ENCODE data around the gene BTG4. TPM values are rescaled to one million over a fixed set of nuclear protein-coding genes. Genes with fewer than 3 reads are reported as not detected.

BTG4 gene
- total and polyA plus RNA-seq, 2 experiments from 2014 or later: 0.21 to 0.31 TPM

GRCh38 chr11:111461460-111462235, 50.5 kb downstream of the BTG4 start:
- Histone ChIP-seq H3K27me3 (ENCODE audit: insufficient read depth) (no peaks in the 10 kb centered on the region), H3K4me3 (no peak overlapping the region), H3K4me1 (ENCODE audit: insufficient read depth) (no peaks in the 10 kb centered on the region), H3K4me2 (no peak overlapping the region), H3K9me2 (ENCODE audit: insufficient read depth) (no peaks in the 10 kb centered on the region), H2AFZ (no peak overlapping the region), H3K36me3 (ENCODE audit: insufficient read depth) (no peaks in the 10 kb centered on the region), H4K20me1 (replicated peaks; ENCODE audit: insufficient read depth) (no peaks in the 10 kb centered on the region), H3F3A (replicated peaks; ENCODE audit: low read depth) (no peaks in the 10 kb centered on the region), H3K79me2 (replicated peaks; ENCODE audit: insufficient read depth) (no peaks in the 10 kb centered on the region), H3K27ac (ENCODE audit: low read depth) (no peak overlapping the region)
- TF ChIP-seq EZH2phosphoT487 (IDR thresholded peaks at IDR 0.05; ENCODE audit: unreplicated experiment) (no peak), CTCF (conservative IDR thresholded peaks at IDR 0.05; ENCODE audit: low read depth in 2 of 2) (no peak), ZNF331 (CRISPR knock-in tag; IDR thresholded peaks at IDR 0.05; ENCODE audit: low read depth) (no peak), EZH2 (IDR thresholded peaks at IDR 0.05; ENCODE audit: low read depth, unreplicated experiment) (no peak)
- TF ChIP-seq, protein P1, sequence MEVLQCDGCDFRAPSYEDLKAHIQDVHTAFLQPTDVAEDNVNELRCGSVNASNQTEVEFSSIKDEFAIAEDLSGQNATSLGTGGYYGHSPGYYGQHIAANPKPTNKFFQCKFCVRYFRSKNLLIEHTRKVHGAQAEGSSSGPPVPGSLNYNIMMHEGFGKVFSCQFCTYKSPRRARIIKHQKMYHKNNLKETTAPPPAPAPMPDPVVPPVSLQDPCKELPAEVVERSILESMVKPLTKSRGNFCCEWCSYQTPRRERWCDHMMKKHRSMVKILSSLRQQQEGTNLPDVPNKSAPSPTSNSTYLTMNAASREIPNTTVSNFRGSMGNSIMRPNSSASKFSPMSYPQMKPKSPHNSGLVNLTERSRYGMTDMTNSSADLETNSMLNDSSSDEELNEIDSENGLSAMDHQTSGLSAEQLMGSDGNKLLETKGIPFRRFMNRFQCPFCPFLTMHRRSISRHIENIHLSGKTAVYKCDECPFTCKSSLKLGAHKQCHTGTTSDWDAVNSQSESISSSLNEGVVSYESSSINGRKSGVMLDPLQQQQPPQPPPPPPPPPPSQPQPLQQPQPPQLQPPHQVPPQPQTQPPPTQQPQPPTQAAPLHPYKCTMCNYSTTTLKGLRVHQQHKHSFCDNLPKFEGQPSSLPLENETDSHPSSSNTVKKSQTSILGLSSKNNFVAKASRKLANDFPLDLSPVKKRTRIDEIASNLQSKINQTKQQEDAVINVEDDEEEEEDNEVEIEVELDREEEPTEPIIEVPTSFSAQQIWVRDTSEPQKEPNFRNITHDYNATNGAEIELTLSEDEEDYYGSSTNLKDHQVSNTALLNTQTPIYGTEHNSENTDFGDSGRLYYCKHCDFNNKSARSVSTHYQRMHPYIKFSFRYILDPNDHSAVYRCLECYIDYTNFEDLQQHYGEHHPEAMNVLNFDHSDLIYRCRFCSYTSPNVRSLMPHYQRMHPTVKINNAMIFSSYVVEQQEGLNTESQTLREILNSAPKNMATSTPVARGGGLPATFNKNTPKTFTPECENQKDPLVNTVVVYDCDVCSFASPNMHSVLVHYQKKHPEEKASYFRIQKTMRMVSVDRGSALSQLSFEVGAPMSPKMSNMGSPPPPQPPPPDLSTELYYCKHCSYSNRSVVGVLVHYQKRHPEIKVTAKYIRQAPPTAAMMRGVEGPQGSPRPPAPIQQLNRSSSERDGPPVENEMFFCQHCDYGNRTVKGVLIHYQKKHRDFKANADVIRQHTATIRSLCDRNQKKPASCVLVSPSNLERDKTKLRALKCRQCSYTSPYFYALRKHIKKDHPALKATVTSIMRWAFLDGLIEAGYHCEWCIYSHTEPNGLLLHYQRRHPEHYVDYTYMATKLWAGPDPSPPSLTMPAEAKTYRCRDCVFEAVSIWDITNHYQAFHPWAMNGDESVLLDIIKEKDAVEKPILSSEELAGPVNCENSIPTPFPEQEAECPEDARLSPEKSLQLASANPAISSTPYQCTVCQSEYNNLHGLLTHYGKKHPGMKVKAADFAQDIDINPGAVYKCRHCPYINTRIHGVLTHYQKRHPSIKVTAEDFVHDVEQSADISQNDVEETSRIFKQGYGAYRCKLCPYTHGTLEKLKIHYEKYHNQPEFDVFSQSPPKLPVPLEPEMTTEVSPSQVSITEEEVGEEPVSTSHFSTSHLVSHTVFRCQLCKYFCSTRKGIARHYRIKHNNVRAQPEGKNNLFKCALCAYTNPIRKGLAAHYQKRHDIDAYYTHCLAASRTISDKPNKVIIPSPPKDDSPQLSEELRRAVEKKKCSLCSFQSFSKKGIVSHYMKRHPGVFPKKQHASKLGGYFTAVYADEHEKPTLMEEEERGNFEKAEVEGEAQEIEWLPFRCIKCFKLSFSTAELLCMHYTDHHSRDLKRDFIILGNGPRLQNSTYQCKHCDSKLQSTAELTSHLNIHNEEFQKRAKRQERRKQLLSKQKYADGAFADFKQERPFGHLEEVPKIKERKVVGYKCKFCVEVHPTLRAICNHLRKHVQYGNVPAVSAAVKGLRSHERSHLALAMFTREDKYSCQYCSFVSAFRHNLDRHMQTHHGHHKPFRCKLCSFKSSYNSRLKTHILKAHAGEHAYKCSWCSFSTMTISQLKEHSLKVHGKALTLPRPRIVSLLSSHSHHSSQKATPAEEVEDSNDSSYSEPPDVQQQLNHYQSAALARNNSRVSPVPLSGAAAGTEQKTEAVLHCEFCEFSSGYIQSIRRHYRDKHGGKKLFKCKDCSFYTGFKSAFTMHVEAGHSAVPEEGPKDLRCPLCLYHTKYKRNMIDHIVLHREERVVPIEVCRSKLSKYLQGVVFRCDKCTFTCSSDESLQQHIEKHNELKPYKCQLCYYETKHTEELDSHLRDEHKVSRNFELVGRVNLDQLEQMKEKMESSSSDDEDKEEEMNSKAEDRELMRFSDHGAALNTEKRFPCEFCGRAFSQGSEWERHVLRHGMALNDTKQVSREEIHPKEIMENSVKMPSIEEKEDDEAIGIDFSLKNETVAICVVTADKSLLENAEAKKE (CRISPR knock-in tag; IDR thresholded peaks at IDR 0.05): no peak
- H3K4me1 Mint-ChIP-seq: no peaks in the 10 kb centered on the region
- DNase-seq (ENCODE audit: low spot score) (no peak), ATAC-seq (no peak)
- no peaks in the 10 kb centered on the region; the same call in 2 of the 3 replicates for H3K36me3 Mint-ChIP-seq (ENCODE audit: low read depth)
- peaks cover 5% of the 10 kb centered on the region for H3K27me3 Mint-ChIP-seq (ENCODE audit: insufficient read depth, low read depth, poor library complexity)
- no peak overlapping the region for H3K4me3 Mint-ChIP-seq
- no peaks in the 10 kb centered on the region for H3K9me3 Mint-ChIP-seq
- no peak overlapping the region for H3K27ac Mint-ChIP-seq

Measured in GM23338 (cell line).